Mammary epithelial cell (primary cell): ENCODE results near the gene FASN.

ENCODE experiments used
- CTCF ChIP-seq, 2 donors: IDR thresholded peaks in 1 of 2; conservative IDR thresholded peaks in 1 of 2; 2 replicates each; pipeline ENCODE4 v1.5.1; 2011 to 2012; ENCODE audit warnings: inconsistent platforms in 2 of 2, low read length in 2 of 2, mild to moderate bottlenecking in 2 of 2, control low read depth in 1 of 2, low read depth in 1 of 2; ENCODE audit not compliant: insufficient read depth in 1 of 2; ENCODE audit errors: extremely low read depth in 1 of 2
- EZH2 ChIP-seq: IDR thresholded peaks from 2 replicates; pipeline ENCODE4 v1.6.1; 2012; ENCODE audit warnings: low read length, inconsistent platforms, borderline replicate concordance

- TF ChIP-seq CTCF (conservative IDR thresholded peaks at IDR 0.05 in 1 of 2, IDR thresholded peaks at IDR 0.05 in 1 of 2; ENCODE audit: extremely low read depth in 1 of 2, insufficient read depth in 1 of 2, low read depth in 1 of 2, low read length in 2 of 2) = no peak
- TF ChIP-seq EZH2 = no peak
These were observed 41.1 kb downstream of the FASN start for GRCh38 chr17:82056729-82057621.
